Measurements from ENCODE around the gene GPS2. TPM values are rescaled to one million over a fixed set of nuclear protein-coding genes. Genes with fewer than 3 reads are reported as not detected.

GPS2 gene
- total RNA-seq, 1 donor from 2014 or later = 56.8 TPM

GRCh38 chr17:7356756-7357155 lies 41.6 kb upstream of the GPS2 start:
- no peak for TF ChIP-seq CTCF (IDR thresholded peaks at IDR 0.05; ENCODE audit: unreplicated experiment)
- no peaks in the 10 kb centered on the region for H3K36me3 Mint-ChIP-seq (ENCODE audit: low read depth, unreplicated experiment)
- H3K27me3 Mint-ChIP-seq (ENCODE audit: unreplicated experiment) = peaks cover 10% of the 10 kb centered on the region
- H3K4me3 Mint-ChIP-seq (ENCODE audit: unreplicated experiment) = no peak overlapping the region
- no peak for DNase-seq (ENCODE audit: low spot score)
- no peak overlapping the region for H3K27ac Mint-ChIP-seq (ENCODE audit: unreplicated experiment)
- peaks cover 15% of the 10 kb centered on the region for H3K4me1 Mint-ChIP-seq (ENCODE audit: unreplicated experiment)
- no peaks in the 10 kb centered on the region for H3K9me3 Mint-ChIP-seq (ENCODE audit: unreplicated experiment)

- no peak overlapping the region for H3K4me3 Mint-ChIP-seq (ENCODE audit: unreplicated experiment)
- H3K36me3 Mint-ChIP-seq (ENCODE audit: low read depth, unreplicated experiment) = no peaks in the 10 kb centered on the region
- TF ChIP-seq CTCF (IDR thresholded peaks at IDR 0.05; ENCODE audit: unreplicated experiment) = peak; percentile 71
- no peaks in the 10 kb centered on the region for H3K9me3 Mint-ChIP-seq (ENCODE audit: unreplicated experiment)
- peak; percentile 87 for DNase-seq (ENCODE audit: low spot score)
- no peak overlapping the region for H3K27ac Mint-ChIP-seq (ENCODE audit: unreplicated experiment)
- peaks cover 15% of the 10 kb centered on the region for H3K4me1 Mint-ChIP-seq (ENCODE audit: unreplicated experiment)
- H3K27me3 Mint-ChIP-seq (ENCODE audit: unreplicated experiment) = peaks cover 10% of the 10 kb centered on the region
These were observed 41.0 kb upstream of the GPS2 start for GRCh38 chr17:7356072-7356549.

- no peak for TF ChIP-seq CTCF (IDR thresholded peaks at IDR 0.05; ENCODE audit: unreplicated experiment)
- Mint-ChIP-seq H3K27ac (ENCODE audit: unreplicated experiment) (no peak overlapping the region), H3K4me1 (ENCODE audit: unreplicated experiment) (peaks cover 15% of the 10 kb centered on the region), H3K4me3 (ENCODE audit: unreplicated experiment) (no peak overlapping the region), H3K9me3 (ENCODE audit: unreplicated experiment) (no peaks in the 10 kb centered on the region), H3K36me3 (ENCODE audit: low read depth, unreplicated experiment) (no peaks in the 10 kb centered on the region), H3K27me3 (ENCODE audit: unreplicated experiment) (peaks cover 10% of the 10 kb centered on the region)
- no peak for DNase-seq (ENCODE audit: low spot score)
These were observed 40.4 kb upstream of the GPS2 start for GRCh38 chr17:7355573-7355972.

- no peak for TF ChIP-seq CTCF (IDR thresholded peaks at IDR 0.05; ENCODE audit: unreplicated experiment)
- no peaks in the 10 kb centered on the region for H3K9me3 Mint-ChIP-seq (ENCODE audit: unreplicated experiment)
- H3K27ac Mint-ChIP-seq (ENCODE audit: unreplicated experiment) = no peak within 1 kb of the TSS
- H3K4me3 Mint-ChIP-seq (ENCODE audit: unreplicated experiment) = peak within 1 kb of the TSS; percentile 73
- H3K36me3 Mint-ChIP-seq (ENCODE audit: low read depth, unreplicated experiment) = no peaks in the 10 kb centered on the region
- DNase-seq (ENCODE audit: low spot score) = no peak
- peaks cover 10% of the 10 kb centered on the region for H3K27me3 Mint-ChIP-seq (ENCODE audit: unreplicated experiment)
- peaks cover 15% of the 10 kb centered on the region for H3K4me1 Mint-ChIP-seq (ENCODE audit: unreplicated experiment)
These were observed 39.9 kb upstream of the GPS2 start, which contains the start of gene TMEM95 for GRCh38 chr17:7355053-7355452. Gene TMEM95 (plus strand): TSS chr17:7355156. CDS start chr17:7355205, 49 bp downstream.

GRCh38 chr17:7354262-7354843 lies 39.2 kb upstream of the GPS2 start:
- Mint-ChIP-seq H3K4me1 (ENCODE audit: unreplicated experiment) (peaks cover 16% of the 10 kb centered on the region), H3K27ac (ENCODE audit: unreplicated experiment) (no peak overlapping the region), H3K9me3 (ENCODE audit: unreplicated experiment) (no peaks in the 10 kb centered on the region), H3K4me3 (ENCODE audit: unreplicated experiment) (peak overlapping the region; percentile 73), H3K27me3 (ENCODE audit: unreplicated experiment) (peaks cover 16% of the 10 kb centered on the region), H3K36me3 (ENCODE audit: low read depth, unreplicated experiment) (no peaks in the 10 kb centered on the region)
- TF ChIP-seq CTCF (IDR thresholded peaks at IDR 0.05; ENCODE audit: unreplicated experiment) = no peak
- DNase-seq (ENCODE audit: low spot score) = no peak

All from endothelial cell (in vitro differentiated cells).